HG02981 (cell line): Measurements from ENCODE around the gene MMP24.
"Not testable (repeated sequence)": the region's sequence is repeated elsewhere in the genome, so short reads cannot be mapped to it uniquely, and the experiment has no call there.

Source experiments
- ATAC-seq: cut with Tn5 transposase; IDR thresholded peaks from one replicate; pipeline ENCODE4 v1.9.1; 2021; ENCODE audit warnings: mild to moderate bottlenecking, moderate library complexity; ENCODE audit not compliant: unreplicated experiment

MMP24 gene

DNA sequence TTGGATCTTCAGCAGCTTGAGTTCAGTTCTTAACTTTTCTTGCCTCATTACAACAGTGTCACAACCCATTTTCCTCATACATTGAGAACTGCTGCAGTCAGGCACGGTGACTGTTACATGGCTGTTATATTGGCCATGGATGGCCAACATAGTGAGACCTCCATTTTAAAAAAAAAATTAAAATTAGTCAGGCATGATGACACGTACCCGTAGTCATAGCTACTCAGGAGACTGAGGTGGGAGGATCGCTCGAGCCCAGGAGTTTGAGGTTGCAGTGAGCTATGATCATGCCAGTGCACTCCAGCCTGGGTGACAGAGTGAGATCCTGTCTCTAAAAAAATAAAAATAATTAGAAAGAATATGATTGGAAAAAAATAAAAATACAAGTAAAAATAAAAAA, 9.9 kb upstream of the MMP24 start:
- no peak for ATAC-seq

DNA sequence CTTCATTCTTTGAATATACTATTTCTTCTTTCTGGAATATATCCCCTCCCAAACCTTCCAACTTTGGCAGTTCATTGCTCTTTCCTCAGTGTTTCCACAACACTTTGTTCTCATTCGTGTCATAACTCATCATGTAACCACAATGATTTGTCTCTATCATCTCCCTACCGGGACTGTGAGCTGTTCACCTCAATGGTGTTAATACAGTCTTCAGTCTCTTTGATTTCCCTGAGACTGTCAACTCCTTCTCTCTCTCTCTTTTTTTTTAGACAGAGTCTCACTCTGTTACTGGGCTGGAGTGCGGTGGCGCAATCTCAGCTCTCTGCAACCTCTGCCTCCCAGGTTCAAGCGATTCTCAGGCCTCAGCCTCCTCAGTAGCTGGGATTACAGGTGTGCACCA, 2.5 kb upstream of the MMP24 start:
- ATAC-seq: no peak

DNA sequence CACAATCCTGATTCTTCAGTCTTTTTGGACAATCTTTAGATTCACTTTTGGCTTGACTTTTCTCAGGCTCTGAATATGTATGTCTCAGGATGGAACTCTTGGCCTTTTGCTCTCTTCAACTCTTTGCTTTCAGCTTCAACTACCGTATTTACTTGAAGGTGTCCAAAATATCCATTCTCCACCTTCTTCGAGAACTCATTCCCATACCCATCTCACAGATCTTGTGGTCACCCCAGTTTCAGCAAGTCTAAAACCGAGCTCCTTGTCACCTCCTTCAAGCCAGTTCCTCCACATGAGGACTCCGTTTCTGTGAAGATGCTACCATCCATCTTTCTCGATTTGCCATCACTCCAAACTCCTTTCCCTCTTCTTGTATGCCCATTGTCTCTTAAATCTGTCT, 2.0 kb upstream of the MMP24 start:
- no peak for ATAC-seq

DNA sequence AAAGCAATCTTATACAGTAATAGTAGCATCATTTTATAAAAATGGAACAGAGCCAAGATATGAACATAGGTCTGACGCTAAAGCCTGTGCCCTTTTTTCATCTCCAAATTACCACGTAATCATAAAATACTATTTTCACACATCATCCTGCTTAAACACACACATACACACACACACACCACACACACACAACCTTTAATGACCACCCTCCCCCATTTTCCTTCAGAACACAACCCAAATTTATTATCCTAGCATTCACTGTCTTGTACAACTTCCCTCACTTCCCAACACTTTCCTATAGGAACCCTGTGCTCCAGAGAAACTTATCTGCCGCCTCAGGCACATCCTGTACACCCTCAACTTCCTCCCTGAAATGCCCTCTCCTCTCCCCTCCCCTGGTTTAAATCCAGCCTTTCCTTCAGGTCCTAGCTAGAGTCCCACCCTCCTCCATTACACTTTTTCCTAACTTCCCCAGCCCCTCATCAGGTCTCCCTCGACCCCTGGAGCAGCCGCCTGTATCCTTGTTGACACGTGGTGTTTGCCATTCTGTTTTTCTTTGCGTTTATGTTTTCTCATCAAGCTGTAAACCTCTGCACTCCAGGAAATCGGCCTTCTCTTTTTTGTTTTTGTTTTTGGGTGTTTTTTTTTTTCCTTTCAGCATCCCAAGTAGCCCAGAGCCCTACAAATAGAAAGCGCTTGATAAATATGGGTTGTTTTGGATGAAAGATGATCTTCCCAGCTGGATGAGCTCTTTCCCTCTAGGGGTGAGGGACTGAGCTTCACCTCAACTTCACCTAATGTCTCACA, 968 bp upstream of the MMP24 start:
- ATAC-seq: no peak

DNA sequence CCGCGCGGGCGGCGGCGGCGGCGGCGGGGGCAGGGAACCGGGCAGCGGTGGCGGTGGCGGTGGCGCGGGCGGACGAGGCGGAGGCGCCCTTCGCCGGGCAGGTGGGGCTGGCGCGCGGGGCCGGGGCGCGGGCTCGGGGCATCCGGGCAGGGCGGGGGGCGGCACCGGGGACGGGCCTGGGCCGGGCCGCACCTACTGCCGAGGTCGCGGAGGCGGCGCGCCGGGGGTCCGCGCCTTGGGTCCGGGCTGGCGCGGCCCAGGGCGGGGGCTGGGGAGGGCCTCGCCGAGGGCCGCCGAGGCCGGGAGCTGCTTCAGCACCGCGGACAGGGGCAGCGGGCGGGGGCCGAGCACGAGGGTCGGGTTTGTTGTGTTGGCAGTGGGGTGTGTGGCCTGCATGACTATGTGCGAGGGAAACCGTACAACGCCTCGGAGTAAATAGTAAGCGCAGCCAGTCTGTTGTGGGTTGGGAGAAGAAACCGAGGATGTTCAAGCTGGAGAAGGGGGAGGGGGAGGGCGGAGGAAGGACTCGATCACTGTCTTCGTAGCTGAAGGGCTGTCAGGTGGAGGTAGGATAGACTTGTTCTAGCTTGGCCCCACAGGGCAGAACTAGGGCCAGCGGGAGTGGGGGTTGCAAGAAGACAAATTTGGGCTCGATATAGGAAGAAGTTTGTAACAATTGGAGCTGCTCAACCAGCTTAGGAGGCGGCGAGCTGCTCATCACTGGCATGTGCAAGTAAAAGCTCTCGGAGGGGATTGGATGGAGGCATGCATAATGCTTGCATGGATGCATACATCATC, 593 bp downstream of the MMP24 start:
- ATAC-seq: no peak

DNA sequence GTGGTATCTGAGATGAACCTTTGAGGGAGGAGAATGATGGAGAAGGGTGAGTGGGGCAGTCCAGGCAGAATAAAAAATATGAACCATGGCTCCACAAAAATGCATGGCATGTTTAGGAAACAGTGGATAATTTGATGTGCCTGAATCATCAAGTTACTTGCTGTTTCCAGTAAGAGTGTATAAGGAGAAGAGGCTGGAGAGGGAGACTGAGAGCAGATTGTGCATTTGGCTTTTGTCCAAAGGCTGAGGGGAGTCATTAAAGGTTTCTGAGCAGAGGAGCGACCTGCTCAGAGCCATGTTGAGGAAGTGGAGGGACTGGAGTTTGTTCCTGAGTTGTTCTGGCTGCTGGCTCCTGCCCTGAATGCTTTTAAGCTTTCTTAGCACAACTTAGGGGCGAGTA, 6.1 kb downstream of the MMP24 start:
- ATAC-seq: no peak

DNA sequence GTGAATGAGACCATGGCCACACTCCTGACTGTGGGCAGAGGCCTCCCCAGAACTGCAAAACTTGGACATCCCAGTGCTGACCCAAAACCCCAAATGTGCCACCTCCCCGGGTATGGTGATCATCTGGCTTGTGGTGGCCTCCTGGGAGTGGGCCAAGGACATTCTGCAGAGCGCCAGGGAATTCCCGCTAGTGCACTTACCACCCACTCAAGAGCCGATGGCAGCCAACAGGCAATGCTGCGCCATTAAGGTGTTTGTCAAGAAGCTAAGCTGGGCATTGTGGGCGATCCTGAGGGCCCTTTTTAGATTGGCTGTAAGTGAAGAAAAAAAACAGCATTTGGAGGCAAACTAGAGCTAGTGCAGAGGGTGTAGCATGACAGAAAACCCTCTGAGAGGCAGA, 9.4 kb downstream of the MMP24 start:
- no peak for ATAC-seq

DNA sequence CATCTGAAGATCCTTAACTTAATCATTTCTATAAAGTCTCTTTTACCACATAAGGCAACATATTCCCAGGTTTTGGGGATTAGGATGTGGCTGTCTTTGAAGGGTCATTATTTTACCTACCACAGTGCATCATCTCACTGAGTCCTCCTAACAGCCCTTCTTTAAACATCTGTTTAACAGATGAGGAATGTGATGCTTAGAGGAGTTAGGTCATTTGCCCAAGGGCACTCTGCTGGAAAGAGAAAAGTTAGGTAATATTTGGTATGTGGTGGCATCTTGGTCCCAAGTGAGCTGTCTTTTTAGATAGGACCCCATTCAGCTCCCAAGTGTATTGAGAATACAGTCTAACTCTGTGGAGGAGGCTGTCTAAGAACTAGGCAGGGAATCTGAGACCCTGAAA, 11.0 kb downstream of the MMP24 start:
- ATAC-seq: no peak

DNA sequence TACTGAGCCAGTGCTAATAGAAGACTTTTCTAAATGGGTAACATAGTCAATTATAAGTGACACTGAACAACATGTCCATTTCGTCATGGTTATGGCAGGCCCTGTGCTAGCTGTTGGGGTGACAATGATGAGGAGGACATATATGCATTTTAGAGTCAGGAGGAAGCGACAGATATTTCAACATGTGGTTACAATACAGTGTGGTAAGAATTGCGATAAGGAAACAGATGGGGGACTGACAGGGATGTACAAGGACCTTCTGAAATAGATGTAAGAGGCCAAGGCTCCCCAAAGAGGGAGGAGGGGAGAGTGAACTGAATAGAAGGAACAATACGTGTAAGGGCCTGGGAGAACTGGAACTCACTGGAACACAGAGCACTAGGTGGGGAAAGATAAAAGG, 11.7 kb downstream of the MMP24 start:
- no peak for ATAC-seq

DNA sequence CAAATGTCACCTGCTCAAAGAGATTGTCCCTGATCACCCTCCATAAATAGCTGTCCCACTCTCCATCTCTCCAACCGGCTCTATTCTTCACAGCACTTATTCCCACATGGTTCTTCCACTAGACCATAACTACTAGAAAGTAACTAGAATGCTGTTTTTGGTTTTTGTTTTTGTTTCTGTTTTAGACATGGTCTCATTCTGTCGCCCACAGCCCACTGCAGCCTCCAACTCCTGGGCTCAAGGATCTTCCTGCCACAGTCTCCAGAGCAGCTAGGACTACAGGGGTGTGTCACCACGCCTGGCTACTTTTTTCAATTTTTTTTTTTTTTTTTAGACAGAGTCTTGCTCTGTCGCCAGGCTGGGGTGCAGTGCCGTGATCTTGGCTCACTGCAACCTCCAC, 12.2 kb downstream of the MMP24 start:
- ATAC-seq: no peak

DNA sequence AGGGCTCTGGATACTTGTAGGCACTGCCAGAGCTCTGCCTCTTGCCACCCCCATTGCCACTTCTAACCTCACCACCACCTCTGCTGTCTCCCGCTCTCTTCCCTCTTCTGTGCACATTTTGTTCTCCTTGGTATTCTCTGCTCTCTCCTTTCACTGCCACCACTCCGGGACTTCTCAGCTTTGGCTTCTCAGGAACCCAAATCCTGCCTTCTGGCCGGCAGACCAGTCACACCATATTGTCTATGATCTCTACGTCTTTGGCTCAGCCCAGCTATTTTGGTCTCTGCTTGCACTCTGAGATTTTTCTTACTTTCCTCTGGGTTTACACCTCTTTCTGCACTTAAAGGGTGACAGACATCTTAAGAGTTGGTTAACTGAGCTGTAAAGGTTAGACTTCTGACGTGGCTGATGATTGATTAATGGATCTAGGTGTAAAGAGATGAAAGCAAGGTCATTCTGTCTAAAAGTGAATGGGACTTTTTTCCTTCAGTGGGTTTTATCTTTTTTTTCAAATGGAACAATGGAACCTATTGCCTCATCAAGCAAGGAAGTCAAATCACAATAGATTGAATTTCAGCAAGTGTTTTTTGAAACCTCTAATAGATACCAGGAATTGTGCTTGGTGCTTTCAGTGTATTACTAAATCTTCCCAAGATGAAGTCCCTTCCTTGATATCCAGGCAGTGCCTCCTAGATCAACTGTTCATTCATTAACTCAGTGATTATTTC, 13.8 kb downstream of the MMP24 start:
- no peak for ATAC-seq

DNA sequence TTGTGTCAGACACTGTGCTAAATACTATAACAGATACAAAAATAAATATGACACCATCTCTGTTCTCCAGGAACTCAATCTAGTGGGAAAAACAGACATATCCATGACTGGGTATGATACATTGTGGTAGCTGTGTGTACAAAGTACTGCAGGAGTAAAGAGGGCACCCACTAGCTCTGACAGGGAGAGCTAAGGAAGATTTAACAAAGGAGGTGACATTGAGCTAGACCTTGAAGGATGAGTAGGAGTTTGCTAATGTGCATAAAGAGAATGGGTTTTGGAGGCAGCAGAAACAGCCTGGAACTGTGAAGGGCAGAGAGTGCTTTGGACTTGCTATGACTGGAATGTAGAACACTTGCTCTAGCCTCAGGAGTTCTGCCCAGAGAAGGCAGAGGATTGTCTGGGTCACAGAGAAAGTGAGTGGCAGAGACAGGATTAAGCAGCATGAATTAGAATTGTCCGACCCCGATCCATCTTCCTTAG, 14.4 kb downstream of the MMP24 start:
- ATAC-seq: no peak

DNA sequence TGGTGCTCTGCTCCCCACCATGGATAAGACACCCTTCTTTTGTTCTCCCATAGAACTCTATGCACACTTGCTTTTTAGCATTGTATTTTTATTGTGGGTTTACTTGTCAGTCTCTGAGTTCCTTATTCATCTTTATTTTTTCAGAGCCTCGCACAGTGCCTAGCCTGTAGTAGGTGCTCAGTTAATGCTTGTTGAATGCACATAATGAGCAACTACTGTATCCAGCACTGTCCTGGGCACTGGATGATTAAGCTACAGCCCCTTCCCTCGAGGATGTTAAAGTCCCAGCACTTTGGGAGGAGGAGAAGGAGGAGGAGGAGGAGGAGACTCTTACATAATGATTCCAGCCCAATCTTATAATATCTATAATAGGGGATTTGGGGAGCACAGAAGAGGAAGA, 16.8 kb downstream of the MMP24 start:
- no peak for ATAC-seq

DNA sequence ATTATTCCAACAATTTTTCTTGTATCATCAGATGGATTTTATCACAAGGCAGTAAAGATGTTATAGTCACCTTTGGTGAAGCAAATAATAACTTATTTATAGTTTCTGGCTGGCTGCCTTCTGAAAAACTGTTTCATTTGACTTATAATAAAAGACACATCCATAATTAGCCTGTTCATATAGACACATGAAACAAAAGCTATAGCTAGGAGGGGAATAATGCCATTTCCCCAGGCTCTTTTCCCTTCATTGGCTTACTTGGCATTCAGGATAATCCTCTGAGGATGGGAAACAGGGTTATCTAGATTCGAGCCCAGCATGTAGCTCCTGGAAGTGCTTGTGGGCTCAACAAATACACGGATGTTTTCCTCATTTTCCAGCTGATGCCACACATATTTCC, 17.5 kb downstream of the MMP24 start:
- ATAC-seq: no peak

DNA sequence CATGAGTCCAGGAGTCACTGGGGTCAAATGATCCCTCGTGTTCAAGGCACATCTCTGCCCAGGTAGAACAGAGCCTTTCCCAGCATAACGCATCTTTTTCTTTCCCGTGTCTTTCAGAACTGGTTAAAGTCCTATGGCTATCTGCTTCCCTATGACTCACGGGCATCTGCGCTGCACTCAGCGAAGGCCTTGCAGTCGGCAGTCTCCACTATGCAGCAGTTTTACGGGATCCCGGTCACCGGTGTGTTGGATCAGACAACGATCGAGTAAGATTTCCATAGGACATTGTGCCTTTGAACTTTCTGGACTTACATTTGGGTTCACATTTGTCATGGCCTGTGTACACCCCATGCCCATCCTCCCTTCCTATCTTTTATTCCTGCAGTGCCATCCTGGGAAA, 20.2 kb downstream of the MMP24 start:
- no peak for ATAC-seq

DNA sequence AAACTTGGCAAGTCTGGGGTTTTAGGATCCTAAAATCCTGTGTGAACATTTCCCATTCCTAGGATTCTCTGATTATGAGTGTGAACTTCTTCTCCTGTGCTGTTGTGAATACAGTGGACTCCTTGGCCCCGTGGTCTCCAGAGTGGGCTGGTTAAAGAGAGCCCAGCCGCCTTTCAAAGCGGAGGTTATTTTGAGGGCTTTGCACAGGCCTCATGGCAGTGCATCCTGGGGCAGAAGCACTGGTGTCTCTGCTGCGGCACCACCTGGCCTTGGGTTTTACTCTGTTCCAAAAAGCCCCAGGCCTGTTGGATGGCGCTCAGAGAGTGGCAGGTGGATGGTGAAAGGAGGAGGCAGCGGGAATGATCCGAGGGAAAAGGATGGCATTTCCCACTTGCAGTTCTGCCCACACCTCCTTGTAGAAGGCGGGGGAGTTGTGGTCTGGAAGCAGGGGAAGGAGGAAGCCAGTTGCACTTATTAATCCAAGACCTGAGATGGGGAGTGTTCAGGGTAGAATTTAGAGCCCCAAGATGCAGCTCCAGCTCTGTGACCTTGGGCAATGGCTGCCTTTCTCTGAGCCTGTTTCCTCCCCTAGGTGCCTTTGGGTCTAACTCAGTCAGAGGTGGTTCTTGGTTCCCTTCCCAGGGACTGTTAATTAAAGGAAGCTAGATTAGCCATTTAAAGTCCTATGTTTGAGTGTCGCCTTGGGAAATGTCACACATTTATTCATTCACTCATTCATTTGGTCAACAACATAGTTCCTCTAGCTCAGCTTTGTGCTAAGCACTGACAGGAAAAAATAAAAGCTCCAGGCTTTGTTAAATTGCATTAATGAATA, 22.4 kb downstream of the MMP24 start:
- no peak for ATAC-seq

DNA sequence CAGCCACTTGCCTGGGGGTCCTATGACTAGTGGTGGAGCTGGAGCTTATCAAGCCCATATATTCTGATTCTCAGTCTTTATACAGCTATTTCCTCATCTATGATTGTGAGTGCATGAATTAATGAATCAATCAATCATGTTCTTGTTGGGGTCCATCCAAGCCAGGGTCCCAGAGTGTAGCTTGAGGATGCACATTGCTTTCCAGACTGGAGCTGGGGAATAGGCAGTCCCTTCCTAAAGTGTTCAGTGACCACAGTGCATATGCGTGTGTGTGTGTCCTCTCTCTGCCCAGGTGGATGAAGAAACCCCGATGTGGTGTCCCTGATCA, 25.1 kb downstream of the MMP24 start:
- no peak for ATAC-seq

DNA sequence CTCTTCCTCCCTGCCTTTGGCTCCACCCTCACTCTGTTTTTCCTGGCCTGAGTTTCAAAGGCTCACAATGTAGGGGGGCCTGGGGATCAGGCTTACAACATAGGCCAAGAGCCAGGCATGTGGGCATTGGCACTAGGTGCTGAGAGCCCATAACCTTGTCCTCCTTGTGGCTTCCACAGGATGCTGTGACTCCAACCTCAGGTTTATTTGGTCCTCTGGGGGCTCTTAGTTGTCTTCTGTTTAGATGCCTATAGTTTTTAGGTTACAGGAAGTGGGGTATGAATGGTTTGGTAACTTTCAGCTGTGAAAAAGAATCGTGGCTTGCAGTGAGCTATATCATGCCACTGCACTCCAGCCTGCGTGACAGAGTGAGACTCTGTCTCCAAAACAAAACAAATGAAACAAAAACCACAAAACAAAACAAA, 25.6 kb downstream of the MMP24 start:
- ATAC-seq: peak; percentile 83

DNA sequence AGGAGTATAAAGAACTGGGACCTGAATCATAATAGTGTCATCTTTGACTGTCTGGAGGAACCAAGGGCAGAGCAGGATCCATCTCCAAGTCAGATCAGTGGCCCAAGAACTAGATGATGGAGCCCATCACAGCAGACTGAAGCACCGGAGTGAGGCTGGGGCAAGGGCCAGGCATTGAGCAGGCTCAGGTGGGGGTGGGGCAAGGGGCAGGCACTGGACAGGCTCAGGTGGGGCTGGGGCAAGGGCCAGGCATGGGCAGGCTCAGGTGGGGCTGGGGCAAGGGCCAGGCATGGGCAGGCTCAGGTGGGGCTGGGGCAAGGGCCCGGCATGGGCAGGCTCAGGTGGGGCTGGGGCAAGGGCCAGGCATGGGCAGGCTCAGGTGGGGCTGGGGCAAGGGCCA, 26.1 kb downstream of the MMP24 start:
- not testable (repeated sequence) for ATAC-seq

DNA sequence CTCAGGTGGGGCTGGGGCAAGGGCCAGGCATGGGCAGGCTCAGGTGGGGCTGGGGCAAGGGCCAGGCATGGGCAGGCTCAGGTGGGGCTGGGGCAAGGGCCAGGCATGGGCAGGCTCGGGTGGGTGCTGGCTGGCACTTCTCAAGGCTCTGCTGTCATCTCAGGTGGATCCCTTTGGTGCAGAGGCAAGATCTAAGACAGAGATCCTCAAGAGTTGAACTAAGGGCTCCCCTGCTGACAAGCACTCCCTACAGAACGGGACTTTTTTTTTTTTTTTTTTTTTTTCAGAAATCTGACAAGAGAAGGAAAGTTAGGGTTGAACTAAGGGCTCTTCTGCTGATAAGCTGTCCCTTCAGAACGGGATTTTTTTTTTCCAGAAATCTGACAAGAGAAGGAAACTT, 26.5 kb downstream of the MMP24 start:
- no peak for ATAC-seq

DNA sequence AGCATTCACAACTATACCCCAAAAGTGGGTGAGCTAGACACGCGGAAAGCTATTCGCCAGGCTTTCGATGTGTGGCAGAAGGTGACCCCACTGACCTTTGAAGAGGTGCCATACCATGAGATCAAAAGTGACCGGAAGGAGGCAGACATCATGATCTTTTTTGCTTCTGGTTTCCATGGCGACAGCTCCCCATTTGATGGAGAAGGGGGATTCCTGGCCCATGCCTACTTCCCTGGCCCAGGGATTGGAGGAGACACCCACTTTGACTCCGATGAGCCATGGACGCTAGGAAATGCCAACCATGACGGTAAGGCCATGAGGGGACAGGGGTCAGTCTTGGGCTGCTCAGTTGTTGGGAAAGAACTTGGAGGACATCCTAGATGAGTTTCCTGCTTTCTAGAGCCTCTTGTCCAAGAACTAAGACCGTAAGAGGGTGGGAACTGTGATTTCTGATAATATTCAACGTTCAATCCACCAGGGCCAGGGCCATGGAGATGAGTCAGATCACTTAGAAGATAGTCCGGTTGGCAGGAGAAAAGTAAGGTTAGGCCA, 28.0 kb downstream of the MMP24 start:
- ATAC-seq: no peak
